Measurements from ENCODE around the gene FOXN1. TPM values are rescaled to one million over a fixed set of nuclear protein-coding genes. Genes with fewer than 3 reads are reported as not detected.
A peak's percentile ranks its signal among the peaks of the same experiment; 100 is the strongest.

FOXN1 gene
- total and polyA plus RNA-seq, 2 of the 4 experiments (the other 2 are of a cell fraction) = not detected

- H3K4me2 ChIP-seq (ENCODE audit: low read depth, low read length) = no peak overlapping the region
- dilution Hi-C loops (cut with HindIII; ENCODE audit: low sequenced_read_pairs, unreplicated experiment) = no loop called here
- no peak overlapping the region for H4K5ac ChIP-seq (ENCODE audit: low read depth, low read length)
- H2BK15ac ChIP-seq (ENCODE audit: low read depth, low read length) = no peak overlapping the region
- no peak overlapping the region for H2BK120ac ChIP-seq (ENCODE audit: low read depth, low read length)
- H3K27me3 ChIP-seq (ENCODE audit: control insufficient read depth, insufficient read depth, low read length) = peaks cover 15% of the 10 kb centered on the region; the same call in 1 of the 2 replicates
- ATAC-seq (ENCODE audit: low read depth) (peak; percentile 88), DNase-seq (peak; percentile 52)
- TF ChIP-seq MAFK (IDR thresholded peaks at IDR 0.05; ENCODE audit: low read depth, low read length) = no peak
- peak; percentile 97 for TF ChIP-seq RAD21 (IDR thresholded peaks at IDR 0.05; ENCODE audit: low read length)
- peak; percentile 94 for TF ChIP-seq SMC3 (IDR thresholded peaks at IDR 0.05; ENCODE audit: low read depth, low read length)
- TF ChIP-seq MAZ (IDR thresholded peaks at IDR 0.05; ENCODE audit: borderline replicate concordance, low read depth, low read length) = peak; percentile 24; the same call in 1 of the 2 replicates
- peak; percentile 95 for TF ChIP-seq CTCF (conservative IDR thresholded peaks at IDR 0.05; ENCODE audit: low read depth, low read length)
- no peak for TF ChIP-seq MXI1 (IDR thresholded peaks at IDR 0.05; ENCODE audit: borderline replicate concordance, low read depth, low read length)
- no peak overlapping the region for H2BK20ac ChIP-seq (ENCODE audit: low read depth, low read length)
- peak overlapping the region; percentile 63 for H2AFZ ChIP-seq (replicated peaks; ENCODE audit: low read length, poor library complexity)
- 15% methylated on average over 4 of the region's 15 CpGs; no CpG with 5 or more reads in 1 of the 2 experiments for WGBS, 2 experiments (ENCODE audit: extremely low coverage in 2 of 2, insufficient read length in 1 of 2)
- peaks cover 6% of the 10 kb centered on the region; the same call in 1 of the 2 replicates for H3K4me1 ChIP-seq (ENCODE audit: control insufficient read depth, insufficient read depth, low read length)
- H2BK5ac ChIP-seq (ENCODE audit: low read depth, low read length, poor library complexity, severe bottlenecking) = no peak overlapping the region
- in situ Hi-C loops (cut with MboI; ENCODE audit: low sequenced_read_pairs) = loop anchor here (5.0 to 10.0 kb wide), 2 partner anchors 43 to 120 kb away; partner anchors contain the start of gene RSKR
- H3K4me3 ChIP-seq (ENCODE audit: insufficient read depth, low read depth, low read length) = no peak overlapping the region
- H3K9ac ChIP-seq (ENCODE audit: low read depth, low read length) = no peak overlapping the region
- H3K27ac ChIP-seq (ENCODE audit: insufficient read depth, low read length) = no peak overlapping the region
- intact Hi-C loops (cut with micrococcal nuclease) = loop anchor here (1.0 kb wide), 2 partner anchors 46 to 119 kb away; no protein-coding TSS in a partner anchor
- no peak overlapping the region for H3K18ac ChIP-seq (ENCODE audit: low read depth, low read length)
- BruUV-seq (replicated peaks) = no TSS peak
- POLR2A ChIA-PET (ENCODE audit: unreplicated experiment) = no interaction called here
- H4K91ac ChIP-seq (ENCODE audit: insufficient read depth, low read depth, low read length) = no peak overlapping the region
- peak overlapping the region; percentile 81 for H2AK9ac ChIP-seq (replicated peaks; ENCODE audit: low read depth, low read length, poor library complexity)
- no peaks in the 10 kb centered on the region for H3K9me1 ChIP-seq (ENCODE audit: insufficient read depth, low read length)
- no peaks in the 10 kb centered on the region for H3K9me3 ChIP-seq (ENCODE audit: control insufficient read depth, insufficient read depth, low read length)
- CTCF ChIA-PET = interaction anchor here (0.5 to 1.3 kb wide), 3 partner anchors 40 to 118 kb away, joined by 4 to 5 read pairs (median 4); no protein-coding TSS in a partner anchor
- no peak overlapping the region for H3K14ac ChIP-seq (replicated peaks; ENCODE audit: low read depth, low read length)
- no peaks in the 10 kb centered on the region for H3K79me1 ChIP-seq (ENCODE audit: low read depth in 1 of 2, low read length in 2 of 2)
- no peak overlapping the region for H4K8ac ChIP-seq (ENCODE audit: low read depth in 2 of 2, low read length in 2 of 2)
- no peak overlapping the region for H3K23ac ChIP-seq (ENCODE audit: low read depth, low read length)
- peak overlapping the region; percentile 10; the same call in 1 of the 2 replicates for H2AK5ac ChIP-seq (ENCODE audit: low read depth, low read length)
- H3K4ac ChIP-seq (ENCODE audit: low read depth, low read length) = no peak overlapping the region
- H3K56ac ChIP-seq (ENCODE audit: extremely low read depth, insufficient read depth, low read length) = no peak overlapping the region
- no peaks in the 10 kb centered on the region for H3K36me3 ChIP-seq (ENCODE audit: control insufficient read depth, insufficient read depth, low read length)
- 0 out of 2 replicates have a peak, but pooled peaks cover 5% of the 10 kb centered on the region for H4K20me1 ChIP-seq (ENCODE audit: insufficient read depth, low read length)
Observed at GRCh38 chr17:28494445-28495188, 11.5 kb upstream of the FOXN1 start.
